ENCODE data around the gene DNAH2.

DNAH2 gene

GRCh38 chr17:7881276-7882054 is 163.9 kb downstream of the DNAH2 start:
- no peak for DNase-seq

- no peak for DNase-seq
Observed at GRCh38 chr17:7882068-7882467, 164.5 kb downstream of the DNAH2 start.

GRCh38 chr17:7882629-7883028 is 165.1 kb downstream of the DNAH2 start:
- no peak for DNase-seq

All from CD4-positive, alpha-beta T cell treated with Interferon alpha-2 for 1 hour (primary cell).